Keratinocyte (primary cell): Measurements from ENCODE around the gene TUBB6. TPM values are rescaled to one million over a fixed set of nuclear protein-coding genes. Genes with fewer than 3 reads are reported as not detected.

ENCODE experiments used
- DNase-seq: peaks from one replicate; pipeline ENCODE4 v3.0.0-alpha.2; 2011; ENCODE audit warnings: low read depth, missing footprints, low spot score
- FAIRE-seq: peaks from 2 replicates; lab custom pipeline; 2011; peaks lifted over from hg19 to GRCh38; lab: Jason Lieb, UNC
- H2AFZ ChIP-seq: 2 replicates; pipeline ENCODE4 v1.6.0; 2012; ENCODE audit warnings: low read length, control low read depth, inconsistent platforms; ENCODE audit not compliant: control insufficient read depth
- H3K27ac ChIP-seq: 2 replicates; pipeline ENCODE4 v1.5.1; 2011; ENCODE audit warnings: low read length; ENCODE audit not compliant: control insufficient read depth, insufficient read depth
- H3K27me3 ChIP-seq: 3 replicates; pipeline ENCODE4 v1.6.0; 2011; ENCODE audit warnings: low read length; ENCODE audit not compliant: control insufficient read depth, insufficient read depth; ENCODE audit errors: extremely low read depth
- H3K36me3 ChIP-seq, 2 experiments: 2 replicates in 1 of 2; 3 replicates in 1 of 2; pipeline ENCODE4 v1.5.1; 2011; ENCODE audit warnings: low read length in 2 of 2, mild to moderate bottlenecking in 1 of 2; ENCODE audit not compliant: control insufficient read depth in 2 of 2, insufficient read depth in 2 of 2; ENCODE audit errors: extremely low read depth in 1 of 2
- H3K4me1 ChIP-seq: 3 replicates; pipeline ENCODE4 v1.5.1; 2011; ENCODE audit warnings: low read length; ENCODE audit not compliant: control insufficient read depth, insufficient read depth; ENCODE audit errors: extremely low read depth
- H3K4me2 ChIP-seq: 3 replicates; pipeline ENCODE4 v1.6.0; 2011; ENCODE audit warnings: low read depth, low read length; ENCODE audit not compliant: control insufficient read depth, insufficient read depth; ENCODE audit errors: extremely low read depth
- H3K4me3 ChIP-seq, 3 experiments: fragments of 200-600 bp in 1 of 3; sonication (generic) in 1 of 3; 2 replicates in 2 of 3; 3 replicates in 1 of 3; pipeline ENCODE4 v1.5.1; 2011 to 2016; ENCODE audit warnings: low read length in 3 of 3, mild to moderate bottlenecking in 3 of 3, control low read depth in 2 of 3, inconsistent platforms in 1 of 3, low read depth in 1 of 3, mixed read lengths in 1 of 3, mixed run types in 1 of 3, moderate library complexity in 1 of 3; ENCODE audit not compliant: control insufficient read depth in 2 of 3, insufficient read depth in 2 of 3; ENCODE audit errors: extremely low read depth in 1 of 3
- H3K79me2 ChIP-seq: 2 replicates; pipeline ENCODE4 v1.6.0; 2012; ENCODE audit warnings: low read length; ENCODE audit not compliant: control insufficient read depth, insufficient read depth
- H3K9ac ChIP-seq: 3 replicates; pipeline ENCODE4 v1.6.0; 2011; ENCODE audit warnings: low read length; ENCODE audit not compliant: control insufficient read depth, insufficient read depth; ENCODE audit errors: extremely low read depth
- H3K9me1 ChIP-seq: 3 replicates; pipeline ENCODE4 v1.6.0; 2011; ENCODE audit warnings: low read length; ENCODE audit not compliant: control insufficient read depth, insufficient read depth; ENCODE audit errors: extremely low read depth
- H3K9me3 ChIP-seq: 2 replicates; pipeline ENCODE4 v1.5.1; 2012; ENCODE audit warnings: low read depth, low read length; ENCODE audit not compliant: control insufficient read depth
- H4K20me1 ChIP-seq: 3 replicates; pipeline ENCODE4 v1.6.0; 2011; ENCODE audit warnings: low read length; ENCODE audit not compliant: control insufficient read depth, insufficient read depth; ENCODE audit errors: extremely low read depth
- EZH2 ChIP-seq: IDR thresholded peaks from one replicate; pipeline ENCODE4 v1.6.1; 2012; ENCODE audit warnings: inconsistent platforms, mild to moderate bottlenecking, low read length, moderate library complexity
- dilution Hi-C: fragments of 300-500 bp; cut with MboI; formaldehyde crosslinking; loops from one replicate; pipeline ENCODE4 v1.7.0; 2020; ENCODE audit warnings: low sequenced_read_pairs; ENCODE audit not compliant: extremely low pct_ligation_motif_present
- polyA plus RNA-seq, 5 experiments: library from polyadenylated mRNA; depleted of rRNA in 3 of 5; stranded (reverse) in 3 of 5; stranded (forward) in 1 of 5; unstranded in 1 of 5; fragments of >200 nt; gene quantifications; 1 replicate in 1 of 5; 2 replicates in 3 of 5; 3 replicates in 1 of 5; pipeline versions ENCODE4 v1.2.1 to v1.2.3, GENCODE V29; 2011 to 2012; ENCODE audit warnings: missing spikeins in 2 of 5, low read depth in 1 of 5, low replicate concordance in 1 of 5
- TF ChIP-seq, protein P1 (sequence below), 3 experiments: IDR thresholded peaks in 1 of 3; conservative IDR thresholded peaks in 1 of 3; optimal IDR thresholded peaks in 1 of 3; 2 replicates in 2 of 3; 3 replicates in 1 of 3; pipeline versions ENCODE3 to v1.5.1; 2011; ENCODE audit warnings: low read length in 3 of 3, mild to moderate bottlenecking in 3 of 3, moderate library complexity in 2 of 3, control low read depth in 1 of 3, inconsistent platforms in 1 of 3; ENCODE audit not compliant: insufficient read depth in 2 of 3; ENCODE audit errors: extremely low read depth in 1 of 3

Gene TUBB6
- polyA plus RNA-seq, 1 donor (not counting 4 experiments of a cell fraction or from before 2014, with no cell fraction given), result 479 TPM

DNA sequence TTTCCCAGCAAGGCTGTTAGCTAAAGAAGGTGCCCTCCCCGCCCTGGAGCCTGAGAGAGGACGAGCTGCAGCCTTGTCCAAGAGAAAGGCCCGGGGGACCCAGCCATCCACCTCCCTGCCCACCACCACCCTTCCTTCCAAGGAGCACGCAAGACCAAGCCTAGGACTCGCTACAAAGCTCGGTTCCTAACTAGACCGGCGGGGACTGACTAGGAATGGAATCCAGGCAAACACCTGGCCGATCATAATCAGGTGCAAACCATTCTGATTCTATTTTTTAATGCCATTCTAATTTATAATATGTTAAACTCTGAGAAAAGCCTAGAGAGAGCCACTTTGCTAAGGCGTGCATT lies 19.7 kb upstream of the TUBB6 start:
- dilution Hi-C loops, result no loop called here

GRCh38 chr18:12290086-12290485 lies 18.0 kb upstream of the TUBB6 start:
- Histone ChIP-seq H4K20me1 (no peaks in the 10 kb centered on the region), H2AFZ (no peak overlapping the region), H3K4me1 (peaks cover 21% of the 10 kb centered on the region), H3K9me3 (no peaks in the 10 kb centered on the region), H3K4me3 (no peak overlapping the region), H3K36me3 (no peaks in the 10 kb centered on the region), H3K9me1 (no peaks in the 10 kb centered on the region), H3K9ac (no peak overlapping the region), H3K79me2 (no peaks in the 10 kb centered on the region), H3K4me2 (no peak overlapping the region), H3K27me3 (no peaks in the 10 kb centered on the region), H3K27ac (no peak overlapping the region)
- DNase-seq, result no peak
- no peak for TF ChIP-seq EZH2
- TF ChIP-seq, protein P1, sequence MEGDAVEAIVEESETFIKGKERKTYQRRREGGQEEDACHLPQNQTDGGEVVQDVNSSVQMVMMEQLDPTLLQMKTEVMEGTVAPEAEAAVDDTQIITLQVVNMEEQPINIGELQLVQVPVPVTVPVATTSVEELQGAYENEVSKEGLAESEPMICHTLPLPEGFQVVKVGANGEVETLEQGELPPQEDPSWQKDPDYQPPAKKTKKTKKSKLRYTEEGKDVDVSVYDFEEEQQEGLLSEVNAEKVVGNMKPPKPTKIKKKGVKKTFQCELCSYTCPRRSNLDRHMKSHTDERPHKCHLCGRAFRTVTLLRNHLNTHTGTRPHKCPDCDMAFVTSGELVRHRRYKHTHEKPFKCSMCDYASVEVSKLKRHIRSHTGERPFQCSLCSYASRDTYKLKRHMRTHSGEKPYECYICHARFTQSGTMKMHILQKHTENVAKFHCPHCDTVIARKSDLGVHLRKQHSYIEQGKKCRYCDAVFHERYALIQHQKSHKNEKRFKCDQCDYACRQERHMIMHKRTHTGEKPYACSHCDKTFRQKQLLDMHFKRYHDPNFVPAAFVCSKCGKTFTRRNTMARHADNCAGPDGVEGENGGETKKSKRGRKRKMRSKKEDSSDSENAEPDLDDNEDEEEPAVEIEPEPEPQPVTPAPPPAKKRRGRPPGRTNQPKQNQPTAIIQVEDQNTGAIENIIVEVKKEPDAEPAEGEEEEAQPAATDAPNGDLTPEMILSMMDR (optimal IDR thresholded peaks at IDR 0.05 in 1 of 3, IDR thresholded peaks at IDR 0.05 in 1 of 3, conservative IDR thresholded peaks at IDR 0.05 in 1 of 3; ENCODE audit: extremely low read depth in 1 of 3, insufficient read depth in 2 of 3, low read length in 3 of 3), result no peak
- FAIRE-seq, result no peak
- dilution Hi-C loops, result no loop called here

More for the DNA sequence above, 19.7 kb upstream of the TUBB6 start:
- H3K4me2 ChIP-seq, result peak overlapping the region; percentile 99
- no peaks in the 10 kb centered on the region for H3K27me3 ChIP-seq
- FAIRE-seq (no peak), DNase-seq (no peak)
- no peaks in the 10 kb centered on the region for H3K36me3 ChIP-seq
- peaks cover 21% of the 10 kb centered on the region for H3K4me1 ChIP-seq
- H4K20me1 ChIP-seq, result no peaks in the 10 kb centered on the region
- no peaks in the 10 kb centered on the region for H3K9me1 ChIP-seq
- no peaks in the 10 kb centered on the region for H3K79me2 ChIP-seq
- H3K27ac ChIP-seq, result peak overlapping the region; percentile 98
- no peaks in the 10 kb centered on the region for H3K9me3 ChIP-seq
- H2AFZ ChIP-seq, result peak overlapping the region; percentile 56
- no peak for TF ChIP-seq EZH2
- TF ChIP-seq, protein P1 (optimal IDR thresholded peaks at IDR 0.05 in 1 of 3, IDR thresholded peaks at IDR 0.05 in 1 of 3, conservative IDR thresholded peaks at IDR 0.05 in 1 of 3; ENCODE audit: extremely low read depth in 1 of 3, insufficient read depth in 2 of 3, low read length in 3 of 3), result no peak
- peak overlapping the region; percentile 39 to 75 (median 62) for H3K4me3 ChIP-seq
- peak overlapping the region; percentile 96 for H3K9ac ChIP-seq
